Measurements from ENCODE around the gene TIAM1. TPM values are rescaled to one million over a fixed set of nuclear protein-coding genes. Genes with fewer than 3 reads are reported as not detected.

TIAM1 gene
- polyA plus RNA-seq, 2 of the 4 experiments (the other 2 are of a cell fraction): 0.23 to 0.40 TPM

GRCh38 chr21:31176080-31176551 lies 167.9 kb downstream of the TIAM1 start:
- POLR2A ChIA-PET: no interaction called here
- Histone ChIP-seq H3K4me3 (no peak overlapping the region), H3K27ac (no peak overlapping the region), H3K4me1 (no peaks in the 10 kb centered on the region), H3K9me3 (no peaks in the 10 kb centered on the region), H3K4me2 (no peak overlapping the region)
- FAIRE-seq (no peak), DNase-seq (ENCODE audit: low read depth in 1 of 2, low spot score in 1 of 2) (no peak), ATAC-seq (no peak)
- 64% methylated on average over 2 of the region's 2 CpGs for WGBS (ENCODE audit: missing lambda C conversion rate)
- no peak for TF ChIP-seq ELK1 (IDR thresholded peaks at IDR 0.05; ENCODE audit: low read depth, low read length)
- no peak for TF ChIP-seq EP300 (IDR thresholded peaks at IDR 0.05)
- TF ChIP-seq HMGXB4 (CRISPR knock-in tag; IDR thresholded peaks at IDR 0.05; ENCODE audit: borderline replicate concordance): no peak
- TF ChIP-seq CEBPB (IDR thresholded peaks at IDR 0.05): no peak
- TF ChIP-seq SREBF2 (IDR thresholded peaks at IDR 0.05): no peak
- TF ChIP-seq ATOH8 (CRISPR knock-in tag; IDR thresholded peaks at IDR 0.05; ENCODE audit: low read depth): no peak
- no peak for TF ChIP-seq NFE2L2 (conservative IDR thresholded peaks at IDR 0.05; ENCODE audit: low read length)
- no peak for TF ChIP-seq HOXB5 (CRISPR knock-in tag; IDR thresholded peaks at IDR 0.05)
- TF ChIP-seq HDAC2 (IDR thresholded peaks at IDR 0.05): no peak
- no peak for TF ChIP-seq ESRRA (IDR thresholded peaks at IDR 0.05; ENCODE audit: borderline replicate concordance, low read length)
- no peak for TF ChIP-seq E2F6 (IDR thresholded peaks at IDR 0.05; ENCODE audit: borderline replicate concordance, low read depth)
- TF ChIP-seq MAX (IDR thresholded peaks at IDR 0.05): no peak
- no peak for TF ChIP-seq KDM5A (IDR thresholded peaks at IDR 0.05)
- TF ChIP-seq PHF8 (IDR thresholded peaks at IDR 0.05; ENCODE audit: borderline replicate concordance, low read depth): no peak
- TF ChIP-seq MYC (IDR thresholded peaks at IDR 0.05; ENCODE audit: borderline replicate concordance, low read length): no peak
- no peak for TF ChIP-seq BHLHE40 (IDR thresholded peaks at IDR 0.05; ENCODE audit: low read depth, low read length)
- TF ChIP-seq KDM1A (IDR thresholded peaks at IDR 0.05; ENCODE audit: low read depth): no peak
- no peak for TF ChIP-seq CBX8 (IDR thresholded peaks at IDR 0.05)
- TF ChIP-seq NR3C1 (IDR thresholded peaks at IDR 0.05): no peak
- no peak for TF ChIP-seq MAFK (IDR thresholded peaks at IDR 0.05; ENCODE audit: partially characterized antibody)
- CTCF ChIA-PET: interaction anchor here (0.6 to 1.2 kb wide), 3 partner anchors 78 to 467 kb away, joined by 3 read pairs; no protein-coding TSS in a partner anchor

GRCh38 chr21:31173881-31174555 lies 170.0 kb downstream of the TIAM1 start:
- no peaks in the 10 kb centered on the region for H3K4me1 ChIP-seq
- no peaks in the 10 kb centered on the region for H3K9me3 ChIP-seq
- no peak overlapping the region for H3K27ac ChIP-seq
- 63% methylated on average over 24 of the region's 25 CpGs for whole genome bisulfite sequencing (ENCODE audit: missing lambda C conversion rate)
- H3K4me2 ChIP-seq: no peak overlapping the region
- DNase-seq (ENCODE audit: low read depth in 1 of 2, low spot score in 1 of 2) (no peak), FAIRE-seq (no peak), ATAC-seq (no peak)
- ChIA-PET CTCF (interaction anchor here (1.0 kb wide), 1 partner anchor 409 kb away, joined by 3 read pairs; no protein-coding TSS in a partner anchor), POLR2A (no interaction called here)
- H3K4me3 ChIP-seq: no peak overlapping the region
- TF ChIP-seq RARB (CRISPR knock-in tag; IDR thresholded peaks at IDR 0.05) (no peak), SREBF2 (IDR thresholded peaks at IDR 0.05) (no peak), RFX5 (IDR thresholded peaks at IDR 0.05) (no peak), NPAS2 (CRISPR knock-in tag; IDR thresholded peaks at IDR 0.05; ENCODE audit: borderline replicate concordance) (no peak), HEYL (CRISPR knock-in tag; IDR thresholded peaks at IDR 0.05) (no peak), ZC3H11A (IDR thresholded peaks at IDR 0.05) (no peak), GATA3 (IDR thresholded peaks at IDR 0.05; ENCODE audit: borderline replicate concordance) (no peak), CHD2 (IDR thresholded peaks at IDR 0.05; ENCODE audit: low read length, partially characterized antibody) (no peak), TFCP2L1 (CRISPR knock-in tag; IDR thresholded peaks at IDR 0.05) (no peak), CTCF (IDR thresholded peaks at IDR 0.05) (no peak), BCL3 (IDR thresholded peaks at IDR 0.05) (no peak), CBX2 (IDR thresholded peaks at IDR 0.05; ENCODE audit: borderline replicate concordance, low read depth) (no peak), KDM5A (IDR thresholded peaks at IDR 0.05) (no peak), MAX (IDR thresholded peaks at IDR 0.05) (no peak)
